Gastroesophageal sphincter (tissue), 3 donors: ENCODE results near the gene SPESP1.

ENCODE experiments used
- CTCF ChIP-seq, 4 experiments: fragments of 200-600 bp in 2 of 4; fragments of 450-650 bp in 2 of 4; sonication (generic) in 1 of 4; IDR thresholded peaks; one replicate each; pipeline ENCODE4 v1.5.1; 2017 to 2019; ENCODE audit warnings: antibody characterized with exemption in 4 of 4, mild to moderate bottlenecking in 2 of 4, moderate library complexity in 2 of 4
- POLR2AphosphoS5 ChIP-seq: sonication (generic); formaldehyde crosslinking; IDR thresholded peaks from one replicate; pipeline ENCODE4 v1.6.1; 2017; ENCODE audit warnings: antibody characterized with exemption

GRCh38 chr15:68981941-68982340, 51.6 kb downstream of the SPESP1 start:
- no peak for TF ChIP-seq POLR2AphosphoS5
- TF ChIP-seq CTCF (IDR thresholded peaks at IDR 0.05), result no peak
